Measurements from ENCODE around the gene ACACA.

Gene ACACA

GRCh38 chr17:37121616-37122015 is 285.0 kb downstream of the ACACA start:
- no peak overlapping the region for H3K4me3 ChIP-seq (ENCODE audit: low read length)
- no peak overlapping the region for H3K9ac ChIP-seq (ENCODE audit: low read length)
- peaks cover 9% of the 10 kb centered on the region for H3K4me1 ChIP-seq (ENCODE audit: low read length)
- TF ChIP-seq EZH2 (optimal IDR thresholded peaks at IDR 0.05; ENCODE audit: low read depth, low read length) (no peak), EZH2phosphoT487 (IDR thresholded peaks at IDR 0.05; ENCODE audit: low read length) (no peak), CTCF (IDR thresholded peaks at IDR 0.05; ENCODE audit: low read length) (no peak)
- H2AFZ ChIP-seq (ENCODE audit: low read length) = no peak overlapping the region
- H4K20me1 ChIP-seq (ENCODE audit: insufficient read depth, low read length) = no peaks in the 10 kb centered on the region
- no peaks in the 10 kb centered on the region for H3K79me2 ChIP-seq (ENCODE audit: low read length)
- no peak overlapping the region for H3K27ac ChIP-seq (ENCODE audit: low read length)
- DNase-seq = no peak
- H3K9me3 ChIP-seq (replicated peaks; ENCODE audit: insufficient read depth, low read length) = no peaks in the 10 kb centered on the region
- H3F3A ChIP-seq (ENCODE audit: insufficient read depth, low read length) = no peaks in the 10 kb centered on the region
- H3K27me3 ChIP-seq (replicated peaks; ENCODE audit: insufficient read depth, low read length) = no peaks in the 10 kb centered on the region
- no peak overlapping the region for H3K4me2 ChIP-seq (ENCODE audit: low read depth, low read length)
- no peaks in the 10 kb centered on the region for H3K36me3 ChIP-seq (replicated peaks; ENCODE audit: insufficient read depth, low read length)
- no peaks in the 10 kb centered on the region for H3K9me2 ChIP-seq (replicated peaks; ENCODE audit: insufficient read depth, low read length)

GRCh38 chr17:37118366-37119137 is 288.1 kb downstream of the ACACA start:
- H3K79me2 ChIP-seq (ENCODE audit: low read length) = no peaks in the 10 kb centered on the region
- H3K9ac ChIP-seq (ENCODE audit: low read length) = no peak overlapping the region
- no peaks in the 10 kb centered on the region for H3K36me3 ChIP-seq (replicated peaks; ENCODE audit: insufficient read depth, low read length)
- H4K20me1 ChIP-seq (ENCODE audit: insufficient read depth, low read length) = no peaks in the 10 kb centered on the region
- H3K4me3 ChIP-seq (ENCODE audit: low read length) = no peak overlapping the region
- no peak overlapping the region for H2AFZ ChIP-seq (ENCODE audit: low read length)
- DNase-seq = no peak
- H3F3A ChIP-seq (ENCODE audit: insufficient read depth, low read length) = no peaks in the 10 kb centered on the region
- no peaks in the 10 kb centered on the region for H3K27me3 ChIP-seq (replicated peaks; ENCODE audit: insufficient read depth, low read length)
- no peaks in the 10 kb centered on the region for H3K9me2 ChIP-seq (replicated peaks; ENCODE audit: insufficient read depth, low read length)
- no peak overlapping the region for H3K27ac ChIP-seq (ENCODE audit: low read length)
- no peak overlapping the region for H3K4me2 ChIP-seq (ENCODE audit: low read depth, low read length)
- peaks cover 9% of the 10 kb centered on the region for H3K4me1 ChIP-seq (ENCODE audit: low read length)
- H3K9me3 ChIP-seq (replicated peaks; ENCODE audit: insufficient read depth, low read length) = no peaks in the 10 kb centered on the region
- TF ChIP-seq CTCF (IDR thresholded peaks at IDR 0.05; ENCODE audit: low read length) (no peak), EZH2 (optimal IDR thresholded peaks at IDR 0.05; ENCODE audit: low read depth, low read length) (no peak), EZH2phosphoT487 (IDR thresholded peaks at IDR 0.05; ENCODE audit: low read length) (no peak)

- DNase-seq = no peak
- no peaks in the 10 kb centered on the region for H3K9me2 ChIP-seq (replicated peaks; ENCODE audit: insufficient read depth, low read length)
- H3K36me3 ChIP-seq (replicated peaks; ENCODE audit: insufficient read depth, low read length) = no peaks in the 10 kb centered on the region
- no peaks in the 10 kb centered on the region for H3F3A ChIP-seq (ENCODE audit: insufficient read depth, low read length)
- no peak overlapping the region for H3K4me2 ChIP-seq (ENCODE audit: low read depth, low read length)
- no peaks in the 10 kb centered on the region for H3K9me3 ChIP-seq (replicated peaks; ENCODE audit: insufficient read depth, low read length)
- no peak overlapping the region for H3K4me3 ChIP-seq (ENCODE audit: low read length)
- no peaks in the 10 kb centered on the region for H3K27me3 ChIP-seq (replicated peaks; ENCODE audit: insufficient read depth, low read length)
- TF ChIP-seq EZH2phosphoT487 (IDR thresholded peaks at IDR 0.05; ENCODE audit: low read length) (no peak), EZH2 (optimal IDR thresholded peaks at IDR 0.05; ENCODE audit: low read depth, low read length) (no peak), CTCF (IDR thresholded peaks at IDR 0.05; ENCODE audit: low read length) (no peak)
- H2AFZ ChIP-seq (ENCODE audit: low read length) = no peak overlapping the region
- H3K4me1 ChIP-seq (ENCODE audit: low read length) = peaks cover 9% of the 10 kb centered on the region
- H3K9ac ChIP-seq (ENCODE audit: low read length) = no peak overlapping the region
- no peaks in the 10 kb centered on the region for H3K79me2 ChIP-seq (ENCODE audit: low read length)
- no peak overlapping the region for H3K27ac ChIP-seq (ENCODE audit: low read length)
- no peaks in the 10 kb centered on the region for H4K20me1 ChIP-seq (ENCODE audit: insufficient read depth, low read length)
Measured at GRCh38 chr17:37117373-37118142, 289.1 kb downstream of the ACACA start.

Measured in MM.1S (cell line).